Suprapubic skin (tissue), 3 donors: ENCODE data around the gene DGCR2.

Experiments
- CTCF ChIP-seq, 2 donors: fragments of 200-600 bp in 1 of 2; fragments of 450-650 bp in 1 of 2; sonication (generic) in 1 of 2; IDR thresholded peaks; one replicate each; pipeline ENCODE4 v1.5.1; 2016 to 2019; ENCODE audit warnings: antibody characterized with exemption in 2 of 2, mild to moderate bottlenecking in 1 of 2, moderate library complexity in 1 of 2
- EP300 ChIP-seq: sonication (generic); formaldehyde crosslinking; IDR thresholded peaks from one replicate; pipeline ENCODE4 v1.6.1; 2017; ENCODE audit warnings: antibody characterized with exemption

- TF ChIP-seq CTCF (IDR thresholded peaks at IDR 0.05) (no peak), EP300 (no peak)
Measured at GRCh38 chr22:19003508-19003907, 118.7 kb downstream of the DGCR2 start.
